GM19395 (cell line): Measurements from ENCODE around the gene PNLDC1.

Experiments
- ATAC-seq: cut with Tn5 transposase; IDR thresholded peaks from one replicate; pipeline ENCODE4 v1.9.1; 2021; ENCODE audit warnings: mild to moderate bottlenecking, moderate library complexity; ENCODE audit not compliant: unreplicated experiment

Gene PNLDC1, protein sequence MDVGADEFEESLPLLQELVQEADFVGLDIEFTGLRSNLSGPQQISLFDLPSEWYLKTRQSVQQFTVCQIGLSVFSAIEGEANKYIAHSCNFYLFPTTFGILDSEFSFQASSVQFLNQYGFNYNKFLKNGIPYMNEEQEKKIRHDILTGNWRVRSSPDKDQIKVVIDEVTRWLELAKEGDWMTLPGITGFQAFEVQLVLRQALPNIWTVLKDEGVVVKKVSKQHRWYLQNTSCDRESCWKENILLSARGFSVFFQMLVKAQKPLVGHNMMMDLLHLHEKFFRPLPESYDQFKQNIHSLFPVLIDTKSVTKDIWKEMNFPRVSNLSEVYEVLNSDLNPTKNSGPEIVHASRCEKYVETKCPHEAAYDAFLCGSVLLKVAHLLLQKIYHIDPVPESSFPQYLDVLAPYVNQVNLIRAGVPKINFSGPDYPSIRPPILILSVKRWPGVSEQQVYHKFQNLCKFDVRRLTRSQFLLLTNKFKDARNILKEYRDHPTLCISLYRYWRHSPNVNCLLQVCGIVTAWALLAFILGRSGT

DNA sequence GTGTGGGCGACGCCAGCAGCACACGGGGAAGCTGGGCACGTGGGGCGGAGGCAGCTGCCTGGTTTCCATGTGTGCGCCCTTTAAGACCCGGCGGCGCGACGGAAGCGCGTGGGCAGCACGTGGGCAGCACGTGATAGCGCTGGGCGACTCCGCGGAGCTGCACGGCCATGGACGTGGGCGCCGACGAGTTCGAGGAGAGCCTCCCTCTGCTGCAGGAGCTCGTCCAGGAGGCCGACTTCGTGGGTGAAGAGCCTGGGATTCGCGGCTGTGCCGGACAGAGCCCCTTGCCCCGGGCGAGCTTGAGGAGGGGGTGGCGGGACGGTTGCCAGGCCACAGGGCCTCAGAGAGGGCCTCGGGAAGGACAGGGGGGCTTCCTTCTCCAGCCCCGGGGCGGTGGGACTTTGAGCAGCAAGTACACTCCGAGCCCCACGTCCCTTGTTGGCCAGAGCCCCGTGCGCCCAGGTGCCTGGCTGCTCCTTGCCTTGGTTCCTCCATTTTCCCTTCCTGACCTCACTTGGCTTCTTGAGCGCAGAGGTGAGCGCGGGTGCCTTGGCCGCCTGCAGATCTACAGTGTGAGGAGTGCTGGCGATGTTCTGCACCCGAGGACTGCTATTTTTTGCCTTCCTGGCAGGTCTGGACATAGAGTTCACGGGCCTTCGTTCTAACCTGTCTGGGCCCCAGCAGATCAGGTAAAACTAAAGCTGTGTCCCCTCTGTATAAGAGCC is at the start of gene PNLDC1:
Gene PNLDC1 (plus strand): TSS at position 136 of the 725 bp plus-strand sequence. CDS start 32 bp downstream, at position 168.
- no peak for ATAC-seq

DNA sequence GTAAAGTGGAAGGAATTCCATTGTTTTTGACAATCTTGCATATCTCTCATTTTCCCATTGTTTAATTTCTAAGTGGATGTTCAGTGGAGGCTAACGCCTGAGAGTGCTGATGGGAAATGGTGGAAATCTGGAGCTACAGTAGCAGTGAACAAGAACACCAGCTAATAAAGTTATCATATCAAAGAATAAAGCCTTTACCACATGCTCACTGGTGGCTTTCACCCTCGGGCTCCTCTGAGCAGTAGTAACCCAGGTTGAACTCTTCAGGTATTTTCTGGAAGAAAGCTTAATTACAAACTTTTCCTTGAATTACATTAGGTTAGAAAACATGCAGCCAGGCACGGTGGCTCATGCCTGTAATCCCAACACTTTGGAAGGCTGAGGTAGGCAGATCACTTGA is 48.6 kb upstream of the PNLDC1 start:
- no peak for ATAC-seq

DNA sequence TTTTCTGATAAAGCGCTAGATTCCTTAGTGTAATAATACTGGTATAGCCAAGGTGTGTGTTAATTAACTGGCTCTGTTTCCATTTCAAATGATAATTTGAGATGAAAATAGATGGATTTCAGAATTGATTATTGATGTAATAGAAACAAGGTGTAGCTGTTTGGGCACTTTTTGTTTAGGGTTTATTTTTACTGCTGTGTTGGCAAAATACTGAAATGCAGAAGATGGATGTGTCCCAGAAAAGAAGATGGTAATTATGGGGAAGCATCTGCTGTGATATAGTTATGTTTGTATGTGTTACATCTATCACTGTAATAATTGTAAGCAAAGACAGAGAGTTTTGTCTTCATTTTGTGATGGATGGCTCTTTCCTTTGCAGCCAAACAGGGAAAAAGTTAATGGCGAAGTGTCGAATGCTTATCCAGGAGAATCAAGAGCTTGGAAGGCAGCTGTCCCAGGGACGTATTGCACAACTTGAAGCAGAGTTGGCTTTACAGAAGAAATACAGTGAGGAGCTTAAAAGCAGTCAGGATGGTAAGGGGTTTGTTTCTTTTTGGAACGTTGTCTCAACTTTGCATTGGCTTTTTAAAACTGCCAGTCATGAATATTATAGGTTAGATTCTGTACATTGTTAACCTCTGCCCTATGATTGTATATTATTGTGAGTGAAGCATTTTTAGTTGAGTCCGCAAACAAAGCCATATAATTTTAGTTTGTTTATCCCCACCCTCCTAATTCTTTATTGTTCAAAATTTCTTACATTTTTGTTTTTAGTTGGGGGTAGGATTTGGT is 46.8 kb upstream of the PNLDC1 start:
- no peak for ATAC-seq

DNA sequence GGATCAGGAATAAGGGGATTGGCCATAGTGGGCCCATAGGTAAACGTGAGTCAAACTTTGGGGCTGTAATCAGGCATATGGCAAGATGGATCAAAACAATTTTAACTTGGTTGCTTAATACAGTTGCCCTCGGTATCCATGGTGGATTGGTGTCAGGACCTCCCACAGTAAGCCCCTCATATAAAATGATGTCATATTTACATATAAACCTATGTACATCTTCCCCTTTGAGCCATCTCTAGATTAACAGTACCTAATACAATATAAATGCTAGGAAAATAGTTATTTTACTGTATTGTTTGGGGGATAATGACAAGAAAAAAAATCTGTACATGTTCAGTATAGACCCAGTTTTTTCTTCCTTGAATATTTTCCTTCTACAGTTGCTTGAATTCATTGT is 45.7 kb upstream of the PNLDC1 start:
- no peak for ATAC-seq

DNA sequence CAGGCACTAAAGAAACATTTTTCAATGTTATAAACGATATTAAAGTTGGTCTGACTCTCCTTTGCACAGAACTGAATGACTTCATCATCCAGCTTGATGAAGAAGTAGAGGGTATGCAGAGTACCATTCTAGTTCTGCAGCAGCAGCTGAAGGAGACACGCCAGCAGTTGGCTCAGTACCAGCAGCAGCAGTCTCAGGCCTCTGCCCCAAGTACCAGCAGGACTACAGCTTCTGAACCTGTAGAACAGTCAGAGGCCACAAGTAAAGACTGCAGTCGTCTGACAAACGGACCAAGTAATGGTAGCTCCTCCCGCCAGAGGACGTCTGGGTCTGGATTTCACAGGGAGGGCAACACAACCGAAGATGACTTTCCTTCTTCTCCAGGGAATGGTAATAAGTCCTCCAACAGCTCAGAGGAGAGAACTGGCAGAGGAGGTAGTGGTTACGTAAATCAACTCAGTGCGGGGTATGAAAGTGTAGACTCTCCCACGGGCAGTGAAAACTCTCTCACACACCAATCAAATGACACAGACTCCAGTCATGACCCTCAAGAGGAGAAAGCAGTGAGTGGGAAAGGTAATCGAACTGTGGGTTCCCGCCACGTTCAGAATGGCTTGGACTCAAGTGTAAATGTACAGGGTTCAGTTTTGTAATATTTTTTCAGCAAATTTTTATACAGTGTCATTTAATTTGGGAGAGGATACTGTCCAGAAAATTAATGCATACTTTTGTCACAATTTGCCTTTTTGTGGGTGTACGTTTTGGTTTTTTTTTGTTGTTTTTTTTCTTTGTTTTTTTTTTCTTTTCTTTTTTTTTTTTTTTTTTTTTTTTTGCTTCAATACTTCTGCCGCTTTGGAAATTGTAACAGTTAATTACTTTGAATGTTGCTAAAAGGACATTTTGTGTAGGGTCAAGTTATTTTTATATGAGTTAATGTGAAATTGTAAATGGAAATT is 44.8 kb upstream of the PNLDC1 start:
- no peak for ATAC-seq

DNA sequence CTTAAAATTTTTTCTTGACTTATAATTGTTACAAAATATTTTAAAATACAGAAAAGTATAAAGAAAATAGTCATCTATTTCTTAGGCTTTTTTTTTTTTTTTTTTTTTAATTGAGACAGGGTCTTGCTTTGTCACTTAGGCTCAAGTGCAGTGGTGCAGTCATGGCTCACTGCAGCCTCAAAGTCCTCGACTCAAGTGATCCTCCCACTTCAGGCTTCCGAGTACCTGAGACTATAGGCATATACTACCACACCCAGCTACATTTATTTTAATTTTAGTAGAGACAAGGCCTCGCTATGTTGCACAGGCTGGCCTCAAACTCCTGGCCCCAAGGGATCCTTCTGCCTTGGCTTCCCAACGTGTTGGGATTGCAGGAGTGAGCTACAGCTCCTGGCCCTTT is 43.6 kb upstream of the PNLDC1 start:
- no peak for ATAC-seq

DNA sequence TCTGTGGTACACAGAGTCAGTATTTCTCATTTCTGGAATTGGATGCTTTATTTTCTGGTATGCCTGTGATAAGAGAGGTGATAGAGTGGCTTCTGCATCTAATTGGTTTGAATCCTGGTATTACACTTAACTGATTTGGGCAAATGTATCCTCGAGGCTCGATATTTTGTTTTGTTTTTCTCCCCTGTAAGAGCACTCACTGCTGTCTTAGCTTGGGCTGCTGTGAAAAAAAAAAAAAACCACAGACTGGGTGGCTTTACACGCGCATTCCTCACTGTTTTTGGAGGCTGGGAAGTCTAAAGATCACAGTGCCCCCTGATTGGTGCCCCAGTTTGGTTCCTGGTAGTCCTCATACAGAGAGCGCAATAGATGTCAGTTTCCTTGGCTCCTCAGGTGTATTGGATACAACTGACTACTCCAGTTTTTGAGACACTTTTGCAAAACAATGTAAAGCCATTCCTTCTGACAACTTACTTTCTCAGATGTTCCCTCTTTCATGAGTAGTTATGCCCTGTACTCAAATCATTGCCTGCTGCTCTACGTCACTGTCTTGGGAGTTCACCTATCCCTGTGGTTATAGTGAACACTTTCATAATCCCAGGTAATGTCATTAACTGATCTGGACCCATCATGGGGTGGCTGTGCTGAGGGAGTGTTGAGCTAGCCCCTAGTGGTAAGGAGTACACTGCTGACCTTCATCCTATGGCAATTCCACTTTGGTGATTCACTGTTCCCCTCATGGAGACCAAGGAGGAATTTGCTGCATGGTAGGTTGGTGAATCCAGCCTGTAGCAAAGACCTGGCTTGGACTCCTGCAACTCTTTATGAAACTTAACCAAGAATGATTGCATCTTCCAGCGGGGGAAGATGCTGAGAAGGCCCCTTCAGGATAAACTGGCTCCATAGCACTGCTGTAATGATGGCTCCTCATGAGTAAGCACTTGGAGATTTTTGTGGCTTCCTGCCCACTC is 41.8 kb upstream of the PNLDC1 start:
- no peak for ATAC-seq

DNA sequence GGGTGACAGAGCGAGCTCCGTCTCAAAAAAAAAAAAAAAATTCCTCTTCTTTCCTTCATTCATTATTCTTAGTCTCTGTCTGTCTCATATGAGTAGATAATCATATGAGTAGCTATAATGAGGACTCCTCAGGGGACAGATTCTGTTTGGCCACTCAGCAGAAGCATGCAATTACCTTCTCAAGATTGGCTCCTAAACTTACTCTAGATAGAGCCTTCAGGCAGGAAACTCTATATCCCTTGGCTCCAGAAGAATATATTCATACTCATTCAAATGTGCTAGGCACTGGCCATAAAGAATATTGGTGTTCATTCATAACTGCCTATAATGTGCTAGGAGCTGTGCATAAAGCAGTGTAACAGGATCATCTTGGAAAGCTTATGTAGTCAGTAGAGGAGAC is 40.4 kb upstream of the PNLDC1 start:
- no peak for ATAC-seq

DNA sequence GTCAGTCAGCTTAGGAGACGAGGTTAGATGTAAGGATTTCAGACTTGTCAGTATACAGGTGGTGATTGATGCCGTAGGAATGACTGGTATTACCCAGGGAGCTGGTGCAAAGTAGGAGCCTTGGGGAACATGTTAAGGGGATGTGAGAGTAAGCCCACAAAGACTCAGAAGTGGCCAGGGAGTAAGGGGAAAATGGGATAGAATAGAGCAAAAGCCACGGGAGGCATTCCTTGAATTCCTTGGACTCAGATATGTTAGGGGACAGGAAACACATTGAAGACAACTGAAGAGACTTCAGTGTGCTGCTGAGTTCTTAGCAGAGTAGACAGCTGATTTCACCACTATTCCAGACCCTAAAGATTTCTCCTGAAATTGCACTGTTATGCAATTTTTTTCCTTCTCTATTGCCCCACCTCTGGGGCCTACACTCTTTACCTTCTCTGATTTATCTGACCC is 39.4 kb upstream of the PNLDC1 start:
- no peak for ATAC-seq

DNA sequence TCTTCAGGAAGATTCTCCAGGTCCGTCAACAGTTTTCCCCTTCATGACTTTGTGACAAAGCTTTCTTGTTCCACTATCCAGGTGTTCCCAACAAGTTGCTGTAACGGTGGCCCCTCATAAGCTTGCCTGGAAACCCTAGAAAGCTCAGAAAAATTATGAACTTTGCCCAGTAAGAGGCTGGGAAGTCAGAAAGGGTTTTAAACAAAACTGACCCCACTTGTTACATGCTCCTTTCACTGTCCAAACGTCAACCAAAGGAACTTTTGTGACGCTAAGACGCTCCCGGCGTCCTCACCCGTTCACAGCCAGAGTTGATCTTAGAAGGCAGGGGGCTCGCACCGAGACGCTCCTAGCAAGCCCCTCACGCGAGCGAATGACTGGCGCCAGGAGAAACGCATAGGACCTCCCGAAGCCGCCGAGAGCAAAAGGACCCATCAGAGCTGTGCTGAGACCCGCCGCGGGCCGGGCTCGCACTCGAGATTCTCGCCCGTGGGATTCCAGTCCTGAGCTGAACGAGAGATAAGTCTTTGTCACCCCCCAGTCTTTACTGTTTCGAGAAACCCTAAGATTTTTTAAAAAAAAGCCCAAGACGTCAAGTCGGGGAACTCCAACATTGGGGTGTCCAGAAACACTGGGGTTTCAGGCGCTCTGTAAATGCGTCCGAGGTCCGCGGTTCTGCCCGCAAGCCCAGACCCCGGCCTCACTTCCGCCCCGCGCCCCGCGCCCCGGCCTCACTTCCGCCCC is 38.8 kb upstream of the PNLDC1 start:
- peak; percentile 1 for ATAC-seq

DNA sequence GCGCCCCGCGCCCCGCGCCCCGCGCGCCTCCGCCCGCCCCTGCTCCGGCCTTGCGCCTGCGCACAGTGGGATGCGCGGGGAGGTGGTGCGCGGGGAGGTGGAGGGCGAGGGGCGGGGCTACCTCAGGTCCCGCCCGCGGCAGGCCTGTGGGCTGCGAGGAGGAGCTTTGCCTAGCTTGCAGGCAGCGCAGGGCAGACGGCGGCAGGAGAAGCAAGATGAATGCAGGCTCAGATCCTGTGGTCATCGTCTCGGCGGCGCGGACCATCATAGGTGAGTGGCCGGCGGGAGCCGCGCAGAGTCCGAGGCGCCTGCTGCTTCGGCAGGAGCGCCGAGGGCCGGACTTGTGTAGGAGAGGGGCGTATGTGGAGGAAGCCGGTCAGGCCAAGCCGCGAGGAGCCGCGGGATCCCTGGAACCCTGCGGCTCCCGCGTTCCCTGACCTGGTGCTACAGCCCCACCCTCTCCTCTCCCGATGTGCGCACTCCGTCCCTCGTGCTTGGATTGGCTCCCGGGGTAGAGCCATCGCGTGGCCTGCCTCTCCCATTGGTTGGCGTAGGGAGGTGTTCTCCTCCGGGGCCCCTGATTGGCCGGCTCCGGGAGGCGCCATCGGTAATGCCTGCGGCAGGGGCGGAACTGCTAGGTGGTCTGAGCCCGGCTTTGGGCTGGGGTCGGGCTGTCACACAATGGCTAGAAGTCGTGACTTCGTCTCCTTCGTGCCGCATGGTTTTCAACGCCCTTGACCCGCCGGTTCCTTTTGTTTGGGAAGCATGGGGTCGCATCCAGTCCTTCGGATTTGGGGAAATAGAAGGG is 38.0 kb upstream of the PNLDC1 start, which contains the start of gene ACAT2:
Gene ACAT2 (plus strand): TSS at position 173 of the 808 bp plus-strand sequence. CDS start 43 bp downstream, at position 216.
- peak; percentile 99 for ATAC-seq

DNA sequence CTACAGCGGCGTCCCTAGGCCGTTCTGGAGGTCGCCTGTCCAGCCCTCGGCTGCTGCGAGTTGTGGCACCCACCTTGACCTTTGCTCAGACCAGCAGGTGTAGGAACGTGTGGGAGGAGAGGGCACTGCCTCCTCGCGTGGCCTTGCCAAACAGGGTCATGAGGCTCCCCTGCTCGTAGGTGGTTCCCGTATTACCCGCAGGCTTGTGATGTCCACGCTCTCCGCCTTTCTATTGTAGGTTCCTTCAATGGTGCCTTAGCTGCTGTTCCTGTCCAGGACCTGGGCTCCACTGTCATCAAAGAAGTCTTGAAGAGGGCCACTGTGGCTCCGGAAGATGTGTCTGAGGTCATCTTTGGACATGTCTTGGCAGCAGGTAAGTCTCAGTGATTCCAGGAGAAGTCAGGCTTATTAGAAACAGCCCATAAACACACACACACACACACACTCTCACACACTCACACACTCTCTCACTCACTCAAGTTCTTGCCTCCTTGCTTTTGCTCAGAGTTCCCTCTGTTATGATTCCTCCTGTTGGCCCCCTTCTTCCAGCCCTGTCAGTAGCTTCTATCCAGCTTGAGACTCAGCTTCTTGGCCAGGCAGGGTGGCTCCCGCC is 37.3 kb upstream of the PNLDC1 start:
- peak; percentile 21 for ATAC-seq

DNA sequence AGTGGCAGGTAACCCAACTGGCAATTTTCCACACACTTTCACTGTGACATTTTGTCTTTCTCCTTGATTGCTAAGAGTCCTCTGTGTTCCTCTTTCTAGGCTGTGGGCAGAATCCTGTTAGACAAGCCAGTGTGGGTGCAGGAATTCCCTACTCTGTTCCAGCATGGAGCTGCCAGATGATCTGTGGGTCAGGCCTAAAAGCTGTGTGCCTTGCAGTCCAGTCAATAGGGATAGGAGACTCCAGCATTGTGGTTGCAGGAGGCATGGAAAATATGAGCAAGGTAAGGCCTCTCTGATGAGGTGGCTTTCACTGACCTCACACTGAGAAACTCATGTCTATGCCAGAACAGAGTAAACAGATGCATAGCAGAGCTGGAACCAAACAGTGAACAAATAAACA is 33.2 kb upstream of the PNLDC1 start:
- ATAC-seq: no peak

DNA sequence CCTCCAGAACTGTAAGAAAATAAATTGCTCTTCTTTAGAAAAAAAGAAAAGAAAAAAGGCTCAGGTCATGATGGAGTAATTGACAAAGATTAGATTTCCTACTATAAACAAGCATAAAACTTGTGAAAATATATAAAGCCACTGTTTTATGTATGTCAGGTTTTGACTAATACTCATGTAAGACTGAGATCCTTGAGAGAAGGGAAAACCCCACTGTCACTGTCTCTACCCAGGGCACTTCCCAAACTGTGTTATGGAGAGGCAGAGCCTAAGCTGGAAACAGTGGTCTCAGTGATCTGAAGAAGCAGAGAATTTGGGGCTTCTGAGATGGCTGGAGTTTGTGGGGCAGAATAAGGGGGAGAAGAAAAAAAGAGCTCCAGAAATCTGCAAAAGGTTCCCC is 30.6 kb upstream of the PNLDC1 start:
- no peak for ATAC-seq

DNA sequence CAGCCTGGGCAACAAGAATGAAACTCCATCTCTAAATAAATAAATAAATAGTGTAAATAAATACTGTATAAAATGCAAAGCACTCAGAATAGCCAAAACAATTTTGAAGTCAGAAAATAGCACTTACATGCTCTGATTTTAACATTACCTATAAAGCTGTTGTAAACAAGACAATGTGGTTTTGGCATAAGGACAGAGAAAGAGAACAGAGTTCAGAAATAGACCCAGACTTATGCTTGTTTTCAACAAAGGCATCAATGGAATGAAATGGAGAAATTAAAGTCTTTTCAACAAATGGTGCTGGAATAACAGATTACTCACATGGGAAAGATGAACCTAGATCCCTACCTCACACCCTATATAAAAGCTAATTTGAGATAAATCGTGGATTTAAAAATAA is 27.9 kb upstream of the PNLDC1 start:
- ATAC-seq: no peak

DNA sequence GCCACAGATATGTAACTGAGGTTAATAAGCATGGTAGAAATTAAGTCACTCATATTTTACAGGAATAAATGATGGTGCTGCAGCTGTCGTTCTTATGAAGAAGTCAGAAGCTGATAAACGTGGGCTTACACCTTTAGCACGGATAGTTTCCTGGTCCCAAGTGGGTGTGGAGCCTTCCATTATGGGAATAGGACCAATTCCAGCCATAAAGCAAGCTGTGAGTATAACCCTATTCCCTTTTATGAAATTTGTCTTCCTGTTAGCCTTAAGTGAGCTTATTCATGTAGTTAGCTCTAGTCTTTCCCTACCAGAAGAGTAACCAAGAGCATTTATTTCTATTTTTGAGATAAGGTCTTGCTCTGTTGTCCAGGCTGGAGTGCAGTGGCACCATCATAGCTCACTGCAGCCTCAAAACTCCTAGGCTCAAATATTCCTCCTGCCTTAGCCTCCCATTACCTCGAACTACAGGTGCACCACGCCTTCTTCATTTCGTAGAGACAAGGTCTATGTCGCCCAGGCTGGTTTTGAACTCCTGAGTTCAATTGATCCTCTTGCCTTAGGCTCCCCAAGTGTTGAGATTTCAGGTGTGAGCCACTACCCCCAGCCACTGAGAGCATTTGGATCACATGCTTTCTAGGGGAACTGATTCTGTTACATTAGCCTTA is 22.7 kb upstream of the PNLDC1 start:
- ATAC-seq: no peak
